ENCODE results near the gene NYAP2.

Gene NYAP2

DNA sequence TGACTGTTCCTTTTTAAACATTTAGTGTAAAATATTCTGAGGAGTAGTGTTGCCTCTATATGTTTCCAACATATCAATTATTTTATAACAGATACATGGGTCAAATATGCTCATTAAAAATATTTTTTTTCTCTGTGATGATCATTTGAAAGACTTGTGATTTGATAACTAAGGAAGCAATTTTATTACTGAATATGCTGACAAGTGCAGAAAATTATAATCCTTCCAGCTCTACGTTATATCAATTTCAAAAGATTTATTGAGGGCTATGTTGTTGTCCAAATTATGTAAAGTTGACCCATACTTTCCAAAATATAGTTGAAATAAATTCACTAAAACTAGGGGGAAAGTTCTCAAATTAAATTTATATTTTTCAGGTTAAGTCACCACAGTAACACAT is 290.6 kb downstream of the NYAP2 start:
- H3K4me3 ChIP-seq (replicated peaks; ENCODE audit: low read depth, low read length): no peak overlapping the region
- TF ChIP-seq, protein P1, sequence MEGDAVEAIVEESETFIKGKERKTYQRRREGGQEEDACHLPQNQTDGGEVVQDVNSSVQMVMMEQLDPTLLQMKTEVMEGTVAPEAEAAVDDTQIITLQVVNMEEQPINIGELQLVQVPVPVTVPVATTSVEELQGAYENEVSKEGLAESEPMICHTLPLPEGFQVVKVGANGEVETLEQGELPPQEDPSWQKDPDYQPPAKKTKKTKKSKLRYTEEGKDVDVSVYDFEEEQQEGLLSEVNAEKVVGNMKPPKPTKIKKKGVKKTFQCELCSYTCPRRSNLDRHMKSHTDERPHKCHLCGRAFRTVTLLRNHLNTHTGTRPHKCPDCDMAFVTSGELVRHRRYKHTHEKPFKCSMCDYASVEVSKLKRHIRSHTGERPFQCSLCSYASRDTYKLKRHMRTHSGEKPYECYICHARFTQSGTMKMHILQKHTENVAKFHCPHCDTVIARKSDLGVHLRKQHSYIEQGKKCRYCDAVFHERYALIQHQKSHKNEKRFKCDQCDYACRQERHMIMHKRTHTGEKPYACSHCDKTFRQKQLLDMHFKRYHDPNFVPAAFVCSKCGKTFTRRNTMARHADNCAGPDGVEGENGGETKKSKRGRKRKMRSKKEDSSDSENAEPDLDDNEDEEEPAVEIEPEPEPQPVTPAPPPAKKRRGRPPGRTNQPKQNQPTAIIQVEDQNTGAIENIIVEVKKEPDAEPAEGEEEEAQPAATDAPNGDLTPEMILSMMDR (IDR thresholded peaks at IDR 0.05; ENCODE audit: low read depth, low read length, missing control alignments): no peak
- DNase-seq (ENCODE audit: extremely low read depth, low read depth): no peak

- no peak overlapping the region for H3K4me3 ChIP-seq (replicated peaks; ENCODE audit: low read depth, low read length)
- TF ChIP-seq, protein P1 (IDR thresholded peaks at IDR 0.05; ENCODE audit: low read depth, low read length, missing control alignments): no peak
- DNase-seq (ENCODE audit: extremely low read depth, low read depth): no peak
Observed at GRCh38 chr2:225691711-225692110, 292.2 kb downstream of the NYAP2 start.

DNA sequence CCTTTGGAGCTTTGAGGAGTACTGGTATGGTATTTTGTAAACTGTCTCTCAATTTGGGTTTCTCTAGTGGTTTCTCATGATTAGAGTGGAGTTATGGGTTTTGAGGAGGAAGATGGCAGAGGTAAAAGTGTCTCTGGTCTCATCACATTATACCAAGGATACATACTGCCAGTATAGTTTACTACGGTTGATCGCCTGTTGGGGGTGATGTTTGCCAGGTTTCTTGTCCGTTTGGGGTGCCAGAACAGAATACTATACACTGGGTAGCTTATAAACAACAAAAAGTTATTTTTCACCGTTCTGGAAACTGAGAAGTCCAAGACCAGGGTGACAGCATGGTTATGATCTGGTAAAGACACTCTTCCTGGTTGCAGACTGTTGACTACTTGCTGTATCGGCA is 293.7 kb downstream of the NYAP2 start:
- TF ChIP-seq, protein P1 (IDR thresholded peaks at IDR 0.05; ENCODE audit: low read depth, low read length, missing control alignments): no peak
- no peak for DNase-seq (ENCODE audit: extremely low read depth, low read depth)

GRCh38 chr2:225694664-225695063 is 295.2 kb downstream of the NYAP2 start:
- no peak for DNase-seq (ENCODE audit: extremely low read depth, low read depth)
- TF ChIP-seq, protein P1 (IDR thresholded peaks at IDR 0.05; ENCODE audit: low read depth, low read length, missing control alignments): no peak
- no peak overlapping the region for H3K4me3 ChIP-seq (replicated peaks; ENCODE audit: low read depth, low read length)

More for the DNA sequence above, 293.7 kb downstream of the NYAP2 start:
- no peak overlapping the region for H3K4me3 ChIP-seq (replicated peaks; ENCODE audit: low read depth, low read length)

GRCh38 chr2:225697936-225698335 is 298.4 kb downstream of the NYAP2 start:
- TF ChIP-seq, protein P1 (IDR thresholded peaks at IDR 0.05; ENCODE audit: low read depth, low read length, missing control alignments): no peak
- no peak for DNase-seq (ENCODE audit: extremely low read depth, low read depth)
- H3K4me3 ChIP-seq (replicated peaks; ENCODE audit: low read depth, low read length): no peak overlapping the region

All from HFF-Myc (cell line).